ENCODE results near the gene MBNL2. TPM values are rescaled to one million over a fixed set of nuclear protein-coding genes. Genes with fewer than 3 reads are reported as not detected.

MBNL2 gene
- total RNA-seq, 1 experiment from 2014 or later, result 0.85 TPM

GRCh38 chr13:97423300-97424045 lies 201.3 kb downstream of the MBNL2 start:
- CTCF ChIA-PET, result no interaction called here
- Mint-ChIP-seq H3K4me1 (peaks cover 2% of the 10 kb centered on the region), H3K4me3 (no peak overlapping the region), H3K9me3 (peaks cover 3% of the 10 kb centered on the region; the same call in 1 of the 2 replicates), H3K36me3 (no peaks in the 10 kb centered on the region), H3K27ac (no peak overlapping the region), H3K27me3 (ENCODE audit: low read depth) (no peaks in the 10 kb centered on the region)
- no peak for DNase-seq (ENCODE audit: low spot score)
- POLR2A ChIA-PET, result interaction anchor here (1.1 kb wide), 1 partner anchor 10 kb away, joined by 3 read pairs; no protein-coding TSS in a partner anchor
- no peak for TF ChIP-seq TCF7 (CRISPR knock-in tag; IDR thresholded peaks at IDR 0.05; ENCODE audit: low read depth)
- TF ChIP-seq ZNF232 (CRISPR knock-in tag; IDR thresholded peaks at IDR 0.05), result no peak
- TF ChIP-seq ESRRA (CRISPR knock-in tag; IDR thresholded peaks at IDR 0.05; ENCODE audit: borderline replicate concordance), result no peak
- TF ChIP-seq HMGA2 (CRISPR knock-in tag; IDR thresholded peaks at IDR 0.05), result no peak
- TF ChIP-seq ZNF416 (CRISPR knock-in tag; IDR thresholded peaks at IDR 0.05), result no peak
- TF ChIP-seq PRRX2 (CRISPR knock-in tag; IDR thresholded peaks at IDR 0.05), result no peak
- no peak for TF ChIP-seq USF2 (CRISPR knock-in tag; IDR thresholded peaks at IDR 0.05)
- TF ChIP-seq JAZF1 (CRISPR knock-in tag; IDR thresholded peaks at IDR 0.05), result no peak
- TF ChIP-seq, protein P1, sequence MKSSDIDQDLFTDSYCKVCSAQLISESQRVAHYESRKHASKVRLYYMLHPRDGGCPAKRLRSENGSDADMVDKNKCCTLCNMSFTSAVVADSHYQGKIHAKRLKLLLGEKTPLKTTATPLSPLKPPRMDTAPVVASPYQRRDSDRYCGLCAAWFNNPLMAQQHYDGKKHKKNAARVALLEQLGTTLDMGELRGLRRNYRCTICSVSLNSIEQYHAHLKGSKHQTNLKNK (CRISPR knock-in tag; IDR thresholded peaks at IDR 0.05), result no peak
- TF ChIP-seq ZNF317 (CRISPR knock-in tag; IDR thresholded peaks at IDR 0.05; ENCODE audit: borderline replicate concordance, low read depth), result no peak
- TF ChIP-seq TP53 (CRISPR knock-in tag; IDR thresholded peaks at IDR 0.05), result no peak
- no peak for TF ChIP-seq SOX15 (CRISPR knock-in tag; IDR thresholded peaks at IDR 0.05)
- no peak for TF ChIP-seq AR (CRISPR knock-in tag; IDR thresholded peaks at IDR 0.05)
- TF ChIP-seq, protein P2, sequence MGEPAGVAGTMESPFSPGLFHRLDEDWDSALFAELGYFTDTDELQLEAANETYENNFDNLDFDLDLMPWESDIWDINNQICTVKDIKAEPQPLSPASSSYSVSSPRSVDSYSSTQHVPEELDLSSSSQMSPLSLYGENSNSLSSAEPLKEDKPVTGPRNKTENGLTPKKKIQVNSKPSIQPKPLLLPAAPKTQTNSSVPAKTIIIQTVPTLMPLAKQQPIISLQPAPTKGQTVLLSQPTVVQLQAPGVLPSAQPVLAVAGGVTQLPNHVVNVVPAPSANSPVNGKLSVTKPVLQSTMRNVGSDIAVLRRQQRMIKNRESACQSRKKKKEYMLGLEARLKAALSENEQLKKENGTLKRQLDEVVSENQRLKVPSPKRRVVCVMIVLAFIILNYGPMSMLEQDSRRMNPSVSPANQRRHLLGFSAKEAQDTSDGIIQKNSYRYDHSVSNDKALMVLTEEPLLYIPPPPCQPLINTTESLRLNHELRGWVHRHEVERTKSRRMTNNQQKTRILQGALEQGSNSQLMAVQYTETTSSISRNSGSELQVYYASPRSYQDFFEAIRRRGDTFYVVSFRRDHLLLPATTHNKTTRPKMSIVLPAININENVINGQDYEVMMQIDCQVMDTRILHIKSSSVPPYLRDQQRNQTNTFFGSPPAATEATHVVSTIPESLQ (CRISPR knock-in tag; IDR thresholded peaks at IDR 0.05), result no peak
- TF ChIP-seq TEAD1 (CRISPR knock-in tag; IDR thresholded peaks at IDR 0.05), result no peak
- no peak for TF ChIP-seq NR1H2 (CRISPR knock-in tag; IDR thresholded peaks at IDR 0.05)
- no peak for TF ChIP-seq ATF1 (CRISPR knock-in tag; IDR thresholded peaks at IDR 0.05)
- no peak for TF ChIP-seq TEAD4 (CRISPR knock-in tag; IDR thresholded peaks at IDR 0.05)
- no peak for TF ChIP-seq ARID4B (CRISPR knock-in tag; IDR thresholded peaks at IDR 0.05; ENCODE audit: borderline replicate concordance)
- ATAC-seq, result no peak
